Epithelial cell of proximal tubule (primary cell): ENCODE measurements around the gene DPH2. TPM values are rescaled to one million over a fixed set of nuclear protein-coding genes. Genes with fewer than 3 reads are reported as not detected.

Experiments used
- DNase-seq: peaks from one replicate; pipeline ENCODE4 v3.0.0-alpha.2; 2011; ENCODE audit warnings: low read depth
- H3K4me3 ChIP-seq: 2 replicates; pipeline ENCODE4 v1.5.1; 2011; ENCODE audit warnings: low read depth, mild to moderate bottlenecking, low read length
- CTCF ChIP-seq: conservative IDR thresholded peaks from 2 replicates; pipeline ENCODE4 v1.5.1; 2012; ENCODE audit warnings: low read depth, mild to moderate bottlenecking, low read length
- total RNA-seq: library from RNA; depleted of rRNA; stranded (reverse); fragments of >200 nt; gene quantifications from 2 replicates; pipeline ENCODE4 v1.2.3, GENCODE V29; 2015

Gene DPH2
- total RNA-seq, 1 donor from 2014 or later = 29.5 TPM

- no peak for TF ChIP-seq CTCF
- DNase-seq = no peak
- no peak overlapping the region for H3K4me3 ChIP-seq
Observed at GRCh38 chr1:44012941-44013609, 43.3 kb downstream of the DPH2 start.

GRCh38 chr1:44013949-44014348 is 44.1 kb downstream of the DPH2 start:
- no peak for TF ChIP-seq CTCF
- no peak overlapping the region for H3K4me3 ChIP-seq
- no peak for DNase-seq

GRCh38 chr1:44014365-44015104 is 44.7 kb downstream of the DPH2 start:
- DNase-seq = no peak
- no peak overlapping the region for H3K4me3 ChIP-seq
- no peak for TF ChIP-seq CTCF

- no peak for TF ChIP-seq CTCF
- no peak overlapping the region for H3K4me3 ChIP-seq
- DNase-seq = no peak
Observed at GRCh38 chr1:44015206-44015605, 45.4 kb downstream of the DPH2 start.

- no peak for DNase-seq
- H3K4me3 ChIP-seq = no peak overlapping the region
- no peak for TF ChIP-seq CTCF
Observed at GRCh38 chr1:44016041-44016889, 46.5 kb downstream of the DPH2 start.

- DNase-seq = no peak
- no peak overlapping the region for H3K4me3 ChIP-seq
- TF ChIP-seq CTCF = no peak
Observed at GRCh38 chr1:44016890-44017400, 47.1 kb downstream of the DPH2 start.
